Measurements from ENCODE around the gene PCNX3.

The PCNX3 gene

GRCh38 chr11:65615229-65615949 is at the start of gene PCNX3:
Gene PCNX3, plus strand, starts transcription at chr11:65615776. Its CDS starts 536 bp downstream, at chr11:65616312.
- peak; percentile 100 for DNase-seq

- no peak for DNase-seq
Observed at GRCh38 chr11:65569164-65569972, 46.2 kb upstream of the PCNX3 start.

DNA sequence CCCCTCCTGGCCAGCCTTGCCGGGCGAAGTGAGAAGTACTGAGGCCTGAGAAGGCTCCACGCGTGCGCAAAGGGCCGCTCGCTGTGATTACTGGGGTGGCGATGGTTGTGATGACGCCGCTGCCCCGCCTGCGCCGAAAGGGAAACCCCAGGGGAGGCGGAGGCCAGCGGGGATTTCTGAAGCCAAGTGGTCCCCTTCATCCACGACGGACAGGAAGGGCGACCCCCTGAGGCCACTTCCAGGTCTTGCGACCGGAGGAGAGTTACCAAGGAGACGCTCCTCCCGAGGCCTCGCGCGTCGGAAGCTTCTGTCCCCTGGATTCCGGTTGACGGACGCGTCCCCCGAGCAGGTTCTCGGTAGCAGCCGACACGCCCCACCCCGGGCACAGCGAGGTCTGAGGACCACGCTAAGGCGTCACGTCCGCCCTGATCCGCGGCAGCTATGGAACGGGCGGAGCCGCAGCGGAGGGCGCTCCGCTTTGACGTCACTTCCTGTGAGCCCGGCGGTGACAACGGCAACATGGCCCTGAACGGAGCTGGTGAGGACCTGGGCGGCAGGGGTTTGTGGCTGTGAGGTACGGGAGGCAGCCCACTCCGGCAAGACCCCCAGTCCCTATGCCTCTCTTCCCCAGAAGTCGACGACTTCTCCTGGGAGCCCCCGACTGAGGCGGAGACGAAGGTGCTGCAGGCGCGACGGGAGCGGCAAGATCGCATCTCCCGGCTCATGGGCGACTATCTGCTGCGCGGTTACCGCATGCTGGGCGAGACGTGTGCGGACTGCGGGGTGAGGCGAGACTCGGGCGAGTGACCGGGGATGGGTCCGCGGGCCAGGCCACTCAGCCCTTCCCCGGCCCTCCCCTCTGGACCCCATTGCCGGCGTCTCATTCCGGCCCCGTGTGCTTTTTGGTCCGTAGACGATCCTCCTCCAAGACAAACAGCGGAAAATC is 45.3 kb upstream of the PCNX3 start, which contains the start of gene ZNRD2:
TSS of gene ZNRD2 (plus strand) at position 505 of the 946 bp plus-strand sequence. CDS start at position 520, 15 bp downstream.
- peak; percentile 98 to 99 for DNase-seq

GRCh38 chr11:65571420-65571819 is 44.2 kb upstream of the PCNX3 start:
- DNase-seq: no peak

DNA sequence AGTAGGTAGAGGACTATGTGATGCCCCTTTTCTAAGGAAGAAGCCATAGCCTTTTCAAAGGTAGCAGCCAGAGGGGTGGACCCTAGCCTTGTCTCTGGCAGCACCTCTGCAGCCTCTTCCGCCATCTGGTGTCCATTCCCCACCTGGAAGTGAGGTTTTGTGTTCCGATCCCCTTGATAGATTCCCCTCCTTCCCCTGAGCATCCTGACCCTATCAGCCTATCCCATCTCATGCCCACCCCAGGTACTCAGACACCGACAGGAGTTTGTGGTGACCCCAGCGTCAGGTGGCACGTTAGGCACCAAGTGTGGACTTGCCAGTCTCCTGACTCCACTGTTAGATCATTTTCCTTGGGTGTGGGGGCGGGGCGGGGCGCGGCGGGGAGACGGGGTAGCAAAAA is 43.6 kb upstream of the PCNX3 start:
- no peak for DNase-seq

GRCh38 chr11:65572356-65573051 is 43.1 kb upstream of the PCNX3 start, which contains the start of gene FAM89B:
Gene FAM89B, plus strand, starts transcription at chr11:65572538. Its CDS starts 132 bp downstream, at chr11:65572670.
- peak; percentile 94 to 96 for DNase-seq

DNA sequence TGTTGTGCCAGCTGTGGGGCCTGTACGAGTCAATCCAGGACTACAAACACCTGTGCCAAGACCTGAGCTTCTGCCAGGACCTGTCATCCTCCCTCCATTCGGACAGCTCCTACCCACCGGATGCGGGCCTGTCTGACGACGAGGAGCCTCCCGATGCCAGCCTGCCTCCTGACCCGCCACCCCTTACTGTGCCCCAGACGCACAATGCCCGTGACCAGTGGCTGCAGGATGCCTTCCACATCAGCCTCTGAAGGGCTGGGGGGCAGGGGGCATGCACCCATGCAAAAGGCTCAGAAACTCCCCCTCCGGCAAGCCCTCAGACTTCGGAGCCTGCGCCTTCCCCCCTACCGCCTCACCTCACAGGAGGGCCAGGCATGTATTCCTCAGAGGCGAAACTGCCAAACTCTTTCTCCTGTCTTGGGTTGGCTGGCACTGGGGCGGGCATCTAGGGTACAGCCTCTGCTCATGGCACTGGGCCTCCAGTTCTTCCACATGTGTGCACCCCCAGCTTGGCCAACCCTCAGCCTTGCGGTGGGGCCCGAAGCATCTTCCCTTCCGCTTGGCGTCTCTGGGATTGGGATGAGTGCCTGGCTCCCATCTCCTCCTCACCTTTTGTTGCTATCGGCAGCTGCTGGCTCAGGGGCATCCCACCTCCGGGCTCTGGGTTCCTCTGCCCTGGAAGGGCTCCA is 42.0 kb upstream of the PCNX3 start:
- DNase-seq: peak; percentile 52 to 58

DNA sequence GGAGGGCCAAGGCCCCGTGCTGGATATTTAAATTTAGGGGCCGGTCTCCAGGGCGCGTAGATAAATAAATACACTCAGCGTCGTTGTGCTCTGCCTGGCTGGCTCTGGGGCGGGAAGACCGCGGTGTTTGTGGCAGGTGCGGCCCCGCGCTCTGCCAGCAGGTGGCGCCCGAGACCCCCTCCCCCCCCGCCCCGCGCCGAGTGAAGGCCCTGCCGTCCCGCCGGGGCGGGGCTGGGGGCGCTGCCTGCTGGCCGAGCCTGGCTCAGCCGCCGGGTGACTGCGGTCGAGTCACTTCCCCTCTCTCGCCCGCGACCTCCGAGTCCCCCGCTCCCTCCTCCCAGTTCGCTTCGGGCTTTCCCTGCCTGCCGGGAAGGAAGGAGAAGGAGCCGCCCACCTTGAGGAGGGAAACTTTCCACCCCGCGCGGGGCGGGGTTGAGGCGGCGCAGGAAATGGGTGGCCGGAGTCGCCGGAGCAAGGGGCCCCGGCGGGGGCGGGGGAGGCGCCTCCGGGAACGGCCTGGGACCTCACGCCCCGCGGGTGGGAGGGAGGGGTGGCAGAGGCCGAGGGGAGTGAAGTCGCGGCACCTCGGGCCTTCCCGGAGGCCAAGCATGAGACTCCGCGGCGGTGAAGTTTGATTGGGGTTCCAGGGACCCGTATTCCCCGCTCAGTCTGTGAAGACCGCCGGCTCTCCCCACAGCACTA is 41.3 kb upstream of the PCNX3 start:
- peak; percentile 94 to 95 for DNase-seq

- peak in 1 of 2 experiments; percentile 67 for DNase-seq
Observed at GRCh38 chr11:65574811-65575567, 40.6 kb upstream of the PCNX3 start.

DNA sequence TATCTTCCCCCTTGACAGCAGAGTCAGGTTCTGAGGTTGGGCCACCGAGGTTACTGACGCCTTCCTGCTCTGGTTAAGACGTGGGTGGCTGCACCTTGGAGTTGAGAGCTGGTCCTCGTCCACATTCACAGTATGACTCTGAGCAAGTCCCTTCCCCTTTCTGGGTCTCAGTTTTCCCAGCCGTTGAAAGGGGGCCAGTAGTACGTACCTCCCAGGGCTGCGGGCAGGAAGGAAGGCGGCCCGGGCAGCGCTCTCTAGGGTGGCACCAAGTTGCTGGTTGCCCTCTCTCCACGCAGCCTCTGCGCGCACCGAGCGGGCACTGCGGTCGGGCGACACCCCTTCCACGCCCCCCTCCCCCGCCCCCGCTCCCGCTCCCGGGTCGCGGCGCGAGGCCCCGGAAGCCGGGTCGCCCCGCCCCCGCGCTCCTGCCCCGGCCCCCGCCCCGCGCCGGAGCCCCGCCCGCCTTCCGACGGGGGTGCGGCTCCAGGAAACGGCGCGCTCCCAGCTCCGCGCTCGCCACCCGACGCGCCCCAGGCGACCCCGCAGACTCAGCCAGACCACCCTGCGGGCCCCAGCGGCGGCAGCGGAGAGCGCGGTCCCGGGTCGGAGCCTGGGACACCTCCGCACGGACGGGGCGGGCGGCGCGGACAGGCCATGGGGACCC is 39.9 kb upstream of the PCNX3 start, which contains the start of gene EHBP1L1:
TSS of gene EHBP1L1 (plus strand) at position 486 of the 664 bp plus-strand sequence. CDS start 250 bp downstream, outside the sequence.
- DNase-seq: peak; percentile 80 to 86

GRCh38 chr11:65576232-65576866 is 39.2 kb upstream of the PCNX3 start:
- DNase-seq: peak in 1 of 2 experiments; percentile 30

- DNase-seq: peak; percentile 61 to 70
Observed at GRCh38 chr11:65576867-65577755, 38.5 kb upstream of the PCNX3 start.

DNA sequence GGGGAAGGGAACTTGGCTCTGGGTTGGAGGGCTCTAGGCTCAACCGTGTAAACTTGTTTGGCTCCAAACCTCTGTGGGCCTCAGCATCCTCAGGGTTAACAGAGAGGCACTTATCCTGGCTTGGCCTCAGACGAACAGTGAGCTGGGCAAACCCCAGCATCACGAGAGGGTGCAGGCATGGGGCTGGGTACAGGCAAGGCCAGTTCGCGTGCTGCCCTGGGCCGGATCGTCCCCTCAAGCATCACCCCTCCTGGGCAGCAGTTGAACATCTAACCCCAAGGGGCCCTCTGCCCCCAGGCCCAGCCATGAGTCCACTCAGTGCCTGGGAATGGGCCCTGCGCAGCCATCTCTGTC is 37.8 kb upstream of the PCNX3 start:
- no peak for DNase-seq

DNA sequence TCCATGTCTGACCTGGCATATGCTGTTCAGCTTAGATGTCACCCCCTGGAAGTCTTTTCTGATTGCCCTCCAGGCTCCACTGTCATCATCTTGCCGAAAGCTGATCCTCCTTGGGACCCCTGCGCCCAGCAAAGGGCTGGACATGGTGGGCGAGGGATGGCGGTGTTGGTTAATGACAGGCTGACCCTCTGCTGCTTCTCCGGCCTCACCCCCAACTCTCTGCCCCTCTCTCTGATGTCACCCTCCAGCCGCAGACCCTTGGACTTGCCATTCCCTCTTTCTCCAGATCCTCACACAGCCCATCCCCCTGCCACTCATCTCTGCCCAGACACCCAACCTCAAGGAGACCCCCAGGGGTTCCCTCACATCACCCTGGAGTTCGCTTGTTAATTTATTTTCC is 37.4 kb upstream of the PCNX3 start:
- no peak for DNase-seq

DNA sequence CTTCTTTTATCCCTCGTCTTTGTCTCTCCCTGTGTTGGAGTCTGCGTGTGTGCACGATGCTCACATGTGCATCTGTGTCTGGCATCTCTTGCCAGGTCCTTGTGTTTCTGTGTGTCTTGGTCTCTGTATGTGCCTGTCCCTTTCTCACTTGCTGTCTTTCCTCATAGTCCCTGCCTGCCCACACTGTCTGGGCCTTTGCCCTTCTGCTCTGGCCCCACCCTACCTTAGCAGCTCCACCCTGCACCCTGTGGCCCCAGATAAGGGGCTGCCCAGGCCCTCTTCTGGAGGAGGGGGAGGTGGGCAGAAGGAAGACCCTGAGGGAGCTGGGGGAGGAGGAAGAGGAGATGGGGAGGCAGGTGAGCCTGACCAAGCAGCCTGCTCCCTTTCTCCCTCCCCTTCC is 36.9 kb upstream of the PCNX3 start:
- no peak for DNase-seq

GRCh38 chr11:65579291-65579690 is 36.3 kb upstream of the PCNX3 start:
- no peak for DNase-seq

DNA sequence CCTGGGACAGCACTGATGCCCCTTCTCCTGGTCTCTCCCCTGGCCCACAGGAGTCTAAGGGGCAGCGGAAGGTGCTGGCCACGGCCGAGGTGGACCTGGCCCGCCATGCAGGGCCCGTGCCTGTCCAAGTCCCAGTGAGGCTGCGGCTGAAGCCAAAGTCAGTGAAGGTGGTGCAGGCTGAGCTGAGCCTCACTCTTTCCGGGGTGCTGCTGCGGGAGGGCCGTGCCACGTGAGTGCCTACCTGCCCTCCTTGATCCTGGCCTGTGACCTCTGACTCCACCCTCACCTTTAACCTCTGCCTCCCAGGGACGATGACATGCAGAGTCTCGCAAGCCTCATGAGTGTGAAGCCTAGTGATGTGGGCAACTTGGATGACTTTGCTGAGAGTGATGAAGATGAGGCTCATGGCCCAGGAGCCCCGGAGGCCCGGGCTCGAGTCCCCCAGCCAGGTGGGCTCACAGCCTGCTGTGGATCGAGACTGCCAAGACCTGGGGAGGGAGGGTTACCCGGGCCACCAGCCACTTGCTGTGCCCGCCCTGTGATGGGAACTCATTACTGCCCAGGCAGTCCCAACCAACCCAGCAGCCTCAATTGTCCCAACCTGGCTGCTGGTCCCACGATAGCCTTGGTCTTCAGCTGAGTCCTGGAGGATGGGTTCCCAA is 35.4 kb upstream of the PCNX3 start:
- DNase-seq: no peak

Data from activated T-cell treated with anti-CD3 and anti-CD28 coated beads, Interleukin-2, amount 50 U/mL, for 48 hours (primary cell).